ENCODE measurements around the gene FNTB. TPM values are rescaled to one million over a fixed set of nuclear protein-coding genes. Genes with fewer than 3 reads are reported as not detected.

Gene FNTB
- total and polyA plus RNA-seq, 2 experiments from 2014 or later: 8.6 to 12.5 TPM

DNA sequence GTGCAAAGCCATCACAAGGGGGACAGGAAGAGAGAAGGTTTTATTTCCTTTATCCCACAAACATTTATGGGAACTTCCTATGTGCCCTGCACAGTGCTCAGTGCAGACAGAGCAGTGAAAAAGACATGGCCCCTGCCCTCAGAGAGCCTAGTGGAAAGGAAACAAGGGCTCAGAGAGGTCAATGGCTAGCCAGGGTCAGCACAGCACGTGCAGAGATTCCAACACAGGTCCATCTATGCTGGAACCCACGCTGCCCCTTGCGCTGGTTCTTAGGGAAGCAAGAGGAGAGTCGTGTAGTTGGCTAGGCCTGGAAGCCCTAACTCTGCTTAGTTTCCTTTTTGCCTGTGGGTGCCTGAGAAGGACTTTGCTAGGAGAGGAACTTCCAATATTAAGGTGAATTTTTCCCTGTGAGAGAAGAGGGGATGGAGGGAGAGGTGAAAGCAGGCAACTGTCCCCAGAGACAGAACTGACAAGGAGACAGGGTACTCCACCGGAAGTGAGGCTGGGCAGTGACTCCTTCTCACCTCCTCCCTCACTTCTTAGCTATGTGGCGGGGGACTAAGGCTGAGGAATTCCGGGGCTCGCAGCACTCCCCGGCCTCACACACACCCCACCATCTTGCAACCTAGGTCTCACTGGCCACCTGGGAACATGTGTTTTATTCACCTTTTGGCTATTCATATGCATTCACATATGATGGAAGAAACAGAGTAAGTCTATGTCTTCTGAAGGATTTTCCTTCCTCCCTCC lies 32.0 kb upstream of the FNTB start (continued):
- TF ChIP-seq, protein P1, sequence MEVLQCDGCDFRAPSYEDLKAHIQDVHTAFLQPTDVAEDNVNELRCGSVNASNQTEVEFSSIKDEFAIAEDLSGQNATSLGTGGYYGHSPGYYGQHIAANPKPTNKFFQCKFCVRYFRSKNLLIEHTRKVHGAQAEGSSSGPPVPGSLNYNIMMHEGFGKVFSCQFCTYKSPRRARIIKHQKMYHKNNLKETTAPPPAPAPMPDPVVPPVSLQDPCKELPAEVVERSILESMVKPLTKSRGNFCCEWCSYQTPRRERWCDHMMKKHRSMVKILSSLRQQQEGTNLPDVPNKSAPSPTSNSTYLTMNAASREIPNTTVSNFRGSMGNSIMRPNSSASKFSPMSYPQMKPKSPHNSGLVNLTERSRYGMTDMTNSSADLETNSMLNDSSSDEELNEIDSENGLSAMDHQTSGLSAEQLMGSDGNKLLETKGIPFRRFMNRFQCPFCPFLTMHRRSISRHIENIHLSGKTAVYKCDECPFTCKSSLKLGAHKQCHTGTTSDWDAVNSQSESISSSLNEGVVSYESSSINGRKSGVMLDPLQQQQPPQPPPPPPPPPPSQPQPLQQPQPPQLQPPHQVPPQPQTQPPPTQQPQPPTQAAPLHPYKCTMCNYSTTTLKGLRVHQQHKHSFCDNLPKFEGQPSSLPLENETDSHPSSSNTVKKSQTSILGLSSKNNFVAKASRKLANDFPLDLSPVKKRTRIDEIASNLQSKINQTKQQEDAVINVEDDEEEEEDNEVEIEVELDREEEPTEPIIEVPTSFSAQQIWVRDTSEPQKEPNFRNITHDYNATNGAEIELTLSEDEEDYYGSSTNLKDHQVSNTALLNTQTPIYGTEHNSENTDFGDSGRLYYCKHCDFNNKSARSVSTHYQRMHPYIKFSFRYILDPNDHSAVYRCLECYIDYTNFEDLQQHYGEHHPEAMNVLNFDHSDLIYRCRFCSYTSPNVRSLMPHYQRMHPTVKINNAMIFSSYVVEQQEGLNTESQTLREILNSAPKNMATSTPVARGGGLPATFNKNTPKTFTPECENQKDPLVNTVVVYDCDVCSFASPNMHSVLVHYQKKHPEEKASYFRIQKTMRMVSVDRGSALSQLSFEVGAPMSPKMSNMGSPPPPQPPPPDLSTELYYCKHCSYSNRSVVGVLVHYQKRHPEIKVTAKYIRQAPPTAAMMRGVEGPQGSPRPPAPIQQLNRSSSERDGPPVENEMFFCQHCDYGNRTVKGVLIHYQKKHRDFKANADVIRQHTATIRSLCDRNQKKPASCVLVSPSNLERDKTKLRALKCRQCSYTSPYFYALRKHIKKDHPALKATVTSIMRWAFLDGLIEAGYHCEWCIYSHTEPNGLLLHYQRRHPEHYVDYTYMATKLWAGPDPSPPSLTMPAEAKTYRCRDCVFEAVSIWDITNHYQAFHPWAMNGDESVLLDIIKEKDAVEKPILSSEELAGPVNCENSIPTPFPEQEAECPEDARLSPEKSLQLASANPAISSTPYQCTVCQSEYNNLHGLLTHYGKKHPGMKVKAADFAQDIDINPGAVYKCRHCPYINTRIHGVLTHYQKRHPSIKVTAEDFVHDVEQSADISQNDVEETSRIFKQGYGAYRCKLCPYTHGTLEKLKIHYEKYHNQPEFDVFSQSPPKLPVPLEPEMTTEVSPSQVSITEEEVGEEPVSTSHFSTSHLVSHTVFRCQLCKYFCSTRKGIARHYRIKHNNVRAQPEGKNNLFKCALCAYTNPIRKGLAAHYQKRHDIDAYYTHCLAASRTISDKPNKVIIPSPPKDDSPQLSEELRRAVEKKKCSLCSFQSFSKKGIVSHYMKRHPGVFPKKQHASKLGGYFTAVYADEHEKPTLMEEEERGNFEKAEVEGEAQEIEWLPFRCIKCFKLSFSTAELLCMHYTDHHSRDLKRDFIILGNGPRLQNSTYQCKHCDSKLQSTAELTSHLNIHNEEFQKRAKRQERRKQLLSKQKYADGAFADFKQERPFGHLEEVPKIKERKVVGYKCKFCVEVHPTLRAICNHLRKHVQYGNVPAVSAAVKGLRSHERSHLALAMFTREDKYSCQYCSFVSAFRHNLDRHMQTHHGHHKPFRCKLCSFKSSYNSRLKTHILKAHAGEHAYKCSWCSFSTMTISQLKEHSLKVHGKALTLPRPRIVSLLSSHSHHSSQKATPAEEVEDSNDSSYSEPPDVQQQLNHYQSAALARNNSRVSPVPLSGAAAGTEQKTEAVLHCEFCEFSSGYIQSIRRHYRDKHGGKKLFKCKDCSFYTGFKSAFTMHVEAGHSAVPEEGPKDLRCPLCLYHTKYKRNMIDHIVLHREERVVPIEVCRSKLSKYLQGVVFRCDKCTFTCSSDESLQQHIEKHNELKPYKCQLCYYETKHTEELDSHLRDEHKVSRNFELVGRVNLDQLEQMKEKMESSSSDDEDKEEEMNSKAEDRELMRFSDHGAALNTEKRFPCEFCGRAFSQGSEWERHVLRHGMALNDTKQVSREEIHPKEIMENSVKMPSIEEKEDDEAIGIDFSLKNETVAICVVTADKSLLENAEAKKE (CRISPR knock-in tag; IDR thresholded peaks at IDR 0.05): no peak
- TF ChIP-seq, protein P2, sequence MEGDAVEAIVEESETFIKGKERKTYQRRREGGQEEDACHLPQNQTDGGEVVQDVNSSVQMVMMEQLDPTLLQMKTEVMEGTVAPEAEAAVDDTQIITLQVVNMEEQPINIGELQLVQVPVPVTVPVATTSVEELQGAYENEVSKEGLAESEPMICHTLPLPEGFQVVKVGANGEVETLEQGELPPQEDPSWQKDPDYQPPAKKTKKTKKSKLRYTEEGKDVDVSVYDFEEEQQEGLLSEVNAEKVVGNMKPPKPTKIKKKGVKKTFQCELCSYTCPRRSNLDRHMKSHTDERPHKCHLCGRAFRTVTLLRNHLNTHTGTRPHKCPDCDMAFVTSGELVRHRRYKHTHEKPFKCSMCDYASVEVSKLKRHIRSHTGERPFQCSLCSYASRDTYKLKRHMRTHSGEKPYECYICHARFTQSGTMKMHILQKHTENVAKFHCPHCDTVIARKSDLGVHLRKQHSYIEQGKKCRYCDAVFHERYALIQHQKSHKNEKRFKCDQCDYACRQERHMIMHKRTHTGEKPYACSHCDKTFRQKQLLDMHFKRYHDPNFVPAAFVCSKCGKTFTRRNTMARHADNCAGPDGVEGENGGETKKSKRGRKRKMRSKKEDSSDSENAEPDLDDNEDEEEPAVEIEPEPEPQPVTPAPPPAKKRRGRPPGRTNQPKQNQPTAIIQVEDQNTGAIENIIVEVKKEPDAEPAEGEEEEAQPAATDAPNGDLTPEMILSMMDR (conservative IDR thresholded peaks at IDR 0.05; ENCODE audit: low read depth in 2 of 2): no peak
- TF ChIP-seq CREB1 (CRISPR knock-in tag; IDR thresholded peaks at IDR 0.05; ENCODE audit: low read depth) (no peak), STAT1 (IDR thresholded peaks at IDR 0.05; ENCODE audit: unreplicated experiment) (no peak), ZNF331 (CRISPR knock-in tag; IDR thresholded peaks at IDR 0.05; ENCODE audit: low read depth) (no peak)

DNA sequence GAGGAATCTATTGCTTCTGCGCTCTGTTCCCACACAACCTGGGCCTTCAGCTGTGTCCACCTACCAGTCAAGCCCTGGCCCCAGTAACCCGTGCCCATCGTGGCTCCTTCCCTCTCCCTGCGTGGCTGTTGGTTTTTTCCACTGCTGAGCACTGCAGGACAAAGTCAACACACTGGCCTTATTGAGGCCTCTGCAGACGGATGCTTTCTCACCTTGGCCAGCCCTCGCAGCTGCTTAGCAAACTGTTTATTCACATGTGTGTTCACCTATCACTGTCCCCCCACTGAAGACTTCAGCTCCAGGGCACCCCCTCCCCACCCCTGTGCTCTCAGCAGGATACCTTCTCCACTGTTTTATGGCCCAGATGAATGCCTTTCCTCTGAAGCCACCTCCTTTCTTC lies 31.4 kb upstream of the FNTB start:
- no peaks in the 10 kb centered on the region; the same call in 2 of the 3 replicates for H3K9me3 Mint-ChIP-seq
- Histone ChIP-seq H3K4me2 (peak overlapping the region; percentile 27), H2AFZ (no peak overlapping the region), H4K20me1 (replicated peaks; ENCODE audit: insufficient read depth) (no peaks in the 10 kb centered on the region; the same call in 1 of the 2 replicates), H3K9me2 (ENCODE audit: insufficient read depth) (no peaks in the 10 kb centered on the region), H3K4me1 (ENCODE audit: insufficient read depth) (peaks cover 29% of the 10 kb centered on the region), H3K4me3 (no peak overlapping the region), H3K27ac (ENCODE audit: low read depth) (peak overlapping the region; percentile 75), H3K27me3 (ENCODE audit: insufficient read depth) (no peaks in the 10 kb centered on the region), H3F3A (replicated peaks; ENCODE audit: low read depth) (peaks cover 10% of the 10 kb centered on the region), H3K36me3 (ENCODE audit: insufficient read depth) (no peaks in the 10 kb centered on the region; the same call in 1 of the 2 replicates), H3K79me2 (replicated peaks; ENCODE audit: insufficient read depth) (peaks cover 15% of the 10 kb centered on the region)
- H3K4me3 Mint-ChIP-seq: no peak overlapping the region
- DNase-seq (ENCODE audit: low spot score): no peak
- ATAC-seq: peak; percentile 6; the same call in 1 of the 3 replicates
- peak overlapping the region; percentile 26; the same call in 1 of the 2 replicates for H3K27ac Mint-ChIP-seq
- H3K4me1 Mint-ChIP-seq: peaks cover 45% of the 10 kb centered on the region
- H3K36me3 Mint-ChIP-seq (ENCODE audit: low read depth): peaks cover 25% of the 10 kb centered on the region
- H3K27me3 Mint-ChIP-seq (ENCODE audit: insufficient read depth, low read depth, poor library complexity): peaks cover 1% of the 10 kb centered on the region
- TF ChIP-seq, protein P3, sequence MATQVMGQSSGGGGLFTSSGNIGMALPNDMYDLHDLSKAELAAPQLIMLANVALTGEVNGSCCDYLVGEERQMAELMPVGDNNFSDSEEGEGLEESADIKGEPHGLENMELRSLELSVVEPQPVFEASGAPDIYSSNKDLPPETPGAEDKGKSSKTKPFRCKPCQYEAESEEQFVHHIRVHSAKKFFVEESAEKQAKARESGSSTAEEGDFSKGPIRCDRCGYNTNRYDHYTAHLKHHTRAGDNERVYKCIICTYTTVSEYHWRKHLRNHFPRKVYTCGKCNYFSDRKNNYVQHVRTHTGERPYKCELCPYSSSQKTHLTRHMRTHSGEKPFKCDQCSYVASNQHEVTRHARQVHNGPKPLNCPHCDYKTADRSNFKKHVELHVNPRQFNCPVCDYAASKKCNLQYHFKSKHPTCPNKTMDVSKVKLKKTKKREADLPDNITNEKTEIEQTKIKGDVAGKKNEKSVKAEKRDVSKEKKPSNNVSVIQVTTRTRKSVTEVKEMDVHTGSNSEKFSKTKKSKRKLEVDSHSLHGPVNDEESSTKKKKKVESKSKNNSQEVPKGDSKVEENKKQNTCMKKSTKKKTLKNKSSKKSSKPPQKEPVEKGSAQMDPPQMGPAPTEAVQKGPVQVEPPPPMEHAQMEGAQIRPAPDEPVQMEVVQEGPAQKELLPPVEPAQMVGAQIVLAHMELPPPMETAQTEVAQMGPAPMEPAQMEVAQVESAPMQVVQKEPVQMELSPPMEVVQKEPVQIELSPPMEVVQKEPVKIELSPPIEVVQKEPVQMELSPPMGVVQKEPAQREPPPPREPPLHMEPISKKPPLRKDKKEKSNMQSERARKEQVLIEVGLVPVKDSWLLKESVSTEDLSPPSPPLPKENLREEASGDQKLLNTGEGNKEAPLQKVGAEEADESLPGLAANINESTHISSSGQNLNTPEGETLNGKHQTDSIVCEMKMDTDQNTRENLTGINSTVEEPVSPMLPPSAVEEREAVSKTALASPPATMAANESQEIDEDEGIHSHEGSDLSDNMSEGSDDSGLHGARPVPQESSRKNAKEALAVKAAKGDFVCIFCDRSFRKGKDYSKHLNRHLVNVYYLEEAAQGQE (IDR thresholded peaks at IDR 0.05; ENCODE audit: unreplicated experiment): no peak
- TF ChIP-seq JUNB (IDR thresholded peaks at IDR 0.05; ENCODE audit: unreplicated experiment) (no peak), ZNF114 (CRISPR knock-in tag; IDR thresholded peaks at IDR 0.05) (no peak), EZH2 (IDR thresholded peaks at IDR 0.05; ENCODE audit: low read depth, unreplicated experiment) (no peak), NANOG (IDR thresholded peaks at IDR 0.05; ENCODE audit: borderline replicate concordance) (no peak), STAT1 (IDR thresholded peaks at IDR 0.05; ENCODE audit: unreplicated experiment) (no peak), EZH2phosphoT487 (IDR thresholded peaks at IDR 0.05; ENCODE audit: unreplicated experiment) (no peak)
- TF ChIP-seq, protein P4, sequence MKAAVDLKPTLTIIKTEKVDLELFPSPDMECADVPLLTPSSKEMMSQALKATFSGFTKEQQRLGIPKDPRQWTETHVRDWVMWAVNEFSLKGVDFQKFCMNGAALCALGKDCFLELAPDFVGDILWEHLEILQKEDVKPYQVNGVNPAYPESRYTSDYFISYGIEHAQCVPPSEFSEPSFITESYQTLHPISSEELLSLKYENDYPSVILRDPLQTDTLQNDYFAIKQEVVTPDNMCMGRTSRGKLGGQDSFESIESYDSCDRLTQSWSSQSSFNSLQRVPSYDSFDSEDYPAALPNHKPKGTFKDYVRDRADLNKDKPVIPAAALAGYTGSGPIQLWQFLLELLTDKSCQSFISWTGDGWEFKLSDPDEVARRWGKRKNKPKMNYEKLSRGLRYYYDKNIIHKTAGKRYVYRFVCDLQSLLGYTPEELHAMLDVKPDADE (IDR thresholded peaks at IDR 0.05): no peak

All from GM23338 (cell line).